Hindlimb muscle (tissue), 1 donor: Measurements from ENCODE around the gene PTGER2. TPM values are rescaled to one million over a fixed set of nuclear protein-coding genes. Genes with fewer than 3 reads are reported as not detected.
A peak's percentile ranks its signal among the peaks of the same experiment; 100 is the strongest.

Experiments
- DNase-seq: peaks from one replicate; pipeline ENCODE4 v3.0.0-alpha.2; 2013
- polyA plus RNA-seq: library from polyadenylated mRNA; unstranded; fragments of 120-200 nt; gene quantifications from one replicate; pipeline ENCODE4 v1.2.1, GENCODE V29; 2013; ENCODE audit not compliant: insufficient read length

Gene PTGER2, protein sequence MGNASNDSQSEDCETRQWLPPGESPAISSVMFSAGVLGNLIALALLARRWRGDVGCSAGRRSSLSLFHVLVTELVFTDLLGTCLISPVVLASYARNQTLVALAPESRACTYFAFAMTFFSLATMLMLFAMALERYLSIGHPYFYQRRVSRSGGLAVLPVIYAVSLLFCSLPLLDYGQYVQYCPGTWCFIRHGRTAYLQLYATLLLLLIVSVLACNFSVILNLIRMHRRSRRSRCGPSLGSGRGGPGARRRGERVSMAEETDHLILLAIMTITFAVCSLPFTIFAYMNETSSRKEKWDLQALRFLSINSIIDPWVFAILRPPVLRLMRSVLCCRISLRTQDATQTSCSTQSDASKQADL
- 1.1 TPM for polyA plus RNA-seq

DNA sequence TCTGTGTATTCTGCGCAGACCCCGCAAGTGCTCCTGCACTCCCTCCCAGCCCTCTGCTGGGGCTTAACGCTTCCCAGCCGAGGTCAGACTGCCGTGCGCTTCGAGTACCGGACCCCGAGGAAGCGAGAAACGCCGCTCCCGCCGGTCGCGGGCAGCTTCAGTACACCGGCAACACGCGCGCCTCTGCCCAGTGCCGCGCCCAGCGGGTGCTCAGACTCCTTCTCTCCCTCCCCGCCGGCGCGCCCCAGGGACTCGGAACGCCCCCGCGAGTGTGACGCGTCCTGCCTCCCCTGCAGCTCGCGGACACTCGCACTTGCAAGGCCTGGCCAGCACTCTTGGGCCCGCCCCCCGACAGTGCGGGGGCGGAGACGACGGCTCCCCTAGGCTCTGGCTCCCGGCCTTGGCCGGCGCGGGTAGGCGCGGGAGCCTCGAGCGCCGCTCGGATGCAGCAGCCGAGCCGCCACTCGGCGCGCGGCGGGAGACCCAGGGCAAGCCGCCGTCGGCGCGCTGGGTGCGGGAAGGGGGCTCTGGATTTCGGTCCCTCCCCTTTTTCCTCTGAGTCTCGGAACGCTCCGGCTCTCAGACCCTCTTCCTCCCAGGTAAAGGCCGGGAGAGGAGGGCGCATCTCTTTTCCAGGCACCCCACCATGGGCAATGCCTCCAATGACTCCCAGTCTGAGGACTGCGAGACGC lies at the start of gene PTGER2:
PTGER2 (plus strand) TSS at position 410 of the 692 bp plus-strand sequence; CDS start at position 647, 237 bp downstream.
- peak; percentile 84 for DNase-seq

DNA sequence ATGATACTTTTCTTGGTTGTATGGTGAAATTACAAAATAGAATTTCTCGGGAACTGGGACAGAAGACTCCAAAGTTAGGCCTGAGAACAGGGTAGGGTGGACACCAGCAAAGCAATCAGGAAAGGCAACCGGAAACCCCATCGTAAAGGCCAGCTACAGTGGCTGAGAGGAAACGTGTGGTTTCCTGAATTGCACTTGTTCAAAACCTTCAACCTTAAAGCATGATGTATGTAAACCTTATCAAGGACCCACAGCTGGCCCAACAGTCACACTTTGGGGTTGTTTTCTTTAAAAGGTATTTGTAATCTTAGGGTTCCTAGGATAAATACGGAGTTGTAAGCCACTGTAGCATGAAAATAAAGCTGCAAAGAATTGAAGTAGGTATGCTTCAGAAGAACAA lies 48.9 kb upstream of the PTGER2 start:
- no peak for DNase-seq

DNA sequence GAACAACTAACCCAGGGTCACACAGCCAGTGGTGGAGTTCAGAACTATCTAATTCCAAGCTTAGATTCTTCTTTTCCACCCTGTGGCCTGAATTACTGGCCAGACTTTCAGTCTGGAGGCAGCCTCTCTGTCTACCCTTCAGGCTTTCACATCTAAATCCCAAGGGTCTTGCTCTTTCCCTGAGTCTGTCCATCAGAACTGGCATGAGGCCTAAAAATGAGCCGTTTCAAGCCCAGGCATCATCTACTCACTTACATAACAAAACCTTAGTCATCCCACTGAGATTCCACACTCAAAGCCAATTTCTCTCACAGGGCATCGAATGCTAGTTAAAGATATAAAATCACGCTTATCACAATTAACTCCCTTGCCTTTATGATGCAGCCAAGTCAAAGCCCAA lies 47.9 kb upstream of the PTGER2 start:
- no peak for DNase-seq

DNA sequence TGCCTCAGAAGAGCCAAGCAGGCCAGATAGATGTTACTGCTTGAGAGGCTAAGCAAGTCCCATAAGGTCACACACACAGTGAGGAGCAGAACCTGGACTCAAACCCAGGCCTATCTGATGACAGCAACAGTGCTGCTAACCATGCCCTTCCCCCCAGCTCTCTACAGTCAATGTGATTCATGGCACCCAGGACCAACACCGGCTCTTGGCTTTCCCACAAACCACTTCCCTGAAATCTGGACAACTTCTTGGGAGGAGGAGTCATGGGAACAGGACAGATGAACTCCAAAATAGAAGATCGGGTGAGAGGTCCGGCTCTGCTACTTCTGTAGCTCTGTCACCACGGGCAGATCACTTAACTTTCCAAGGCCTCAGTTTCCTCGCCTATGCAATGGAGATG lies 47.3 kb upstream of the PTGER2 start:
- DNase-seq = no peak

DNA sequence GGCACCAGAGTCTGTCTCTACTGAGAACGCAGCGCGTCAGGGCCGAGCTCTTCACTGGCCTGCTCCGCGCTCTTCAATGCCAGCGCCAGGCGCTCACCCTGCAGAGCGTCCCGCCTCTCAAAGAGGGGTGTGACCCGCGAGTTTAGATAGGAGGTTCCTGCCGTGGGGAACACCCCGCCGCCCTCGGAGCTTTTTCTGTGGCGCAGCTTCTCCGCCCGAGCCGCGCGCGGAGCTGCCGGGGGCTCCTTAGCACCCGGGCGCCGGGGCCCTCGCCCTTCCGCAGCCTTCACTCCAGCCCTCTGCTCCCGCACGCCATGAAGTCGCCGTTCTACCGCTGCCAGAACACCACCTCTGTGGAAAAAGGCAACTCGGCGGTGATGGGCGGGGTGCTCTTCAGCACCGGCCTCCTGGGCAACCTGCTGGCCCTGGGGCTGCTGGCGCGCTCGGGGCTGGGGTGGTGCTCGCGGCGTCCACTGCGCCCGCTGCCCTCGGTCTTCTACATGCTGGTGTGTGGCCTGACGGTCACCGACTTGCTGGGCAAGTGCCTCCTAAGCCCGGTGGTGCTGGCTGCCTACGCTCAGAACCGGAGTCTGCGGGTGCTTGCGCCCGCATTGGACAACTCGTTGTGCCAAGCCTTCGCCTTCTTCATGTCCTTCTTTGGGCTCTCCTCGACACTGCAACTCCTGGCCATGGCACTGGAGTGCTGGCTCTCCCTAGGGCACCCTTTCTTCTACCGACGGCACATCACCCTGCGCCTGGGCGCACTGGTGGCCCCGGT lies 46.4 kb upstream of the PTGER2 start, which contains the start of gene PTGDR:
PTGDR (plus strand) TSS at position 198 of the 778 bp plus-strand sequence; CDS start at position 315, 117 bp downstream.
- peak; percentile 5 for DNase-seq

DNA sequence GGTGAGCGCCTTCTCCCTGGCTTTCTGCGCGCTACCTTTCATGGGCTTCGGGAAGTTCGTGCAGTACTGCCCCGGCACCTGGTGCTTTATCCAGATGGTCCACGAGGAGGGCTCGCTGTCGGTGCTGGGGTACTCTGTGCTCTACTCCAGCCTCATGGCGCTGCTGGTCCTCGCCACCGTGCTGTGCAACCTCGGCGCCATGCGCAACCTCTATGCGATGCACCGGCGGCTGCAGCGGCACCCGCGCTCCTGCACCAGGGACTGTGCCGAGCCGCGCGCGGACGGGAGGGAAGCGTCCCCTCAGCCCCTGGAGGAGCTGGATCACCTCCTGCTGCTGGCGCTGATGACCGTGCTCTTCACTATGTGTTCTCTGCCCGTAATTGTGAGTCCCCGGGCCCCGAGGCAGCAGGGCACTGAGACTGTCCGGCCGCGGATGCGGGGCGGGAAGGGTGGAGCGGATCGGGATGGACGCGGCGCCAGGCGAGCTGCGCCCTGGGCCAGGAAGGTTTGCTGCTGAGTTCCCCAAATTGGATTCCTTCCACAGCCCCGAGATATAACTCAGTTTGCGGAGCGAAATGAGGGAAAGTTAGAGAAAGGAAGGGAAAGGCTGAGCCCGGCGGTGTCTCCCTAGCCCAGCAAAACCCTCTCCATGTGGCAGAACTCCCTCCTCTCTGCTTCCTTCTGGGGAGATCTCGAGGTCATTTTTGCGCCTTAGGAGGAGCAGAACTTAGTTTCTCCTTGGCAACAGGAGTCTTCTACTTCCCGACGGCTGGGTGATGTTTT lies 45.6 kb upstream of the PTGER2 start:
- peak; percentile 15 for DNase-seq

DNA sequence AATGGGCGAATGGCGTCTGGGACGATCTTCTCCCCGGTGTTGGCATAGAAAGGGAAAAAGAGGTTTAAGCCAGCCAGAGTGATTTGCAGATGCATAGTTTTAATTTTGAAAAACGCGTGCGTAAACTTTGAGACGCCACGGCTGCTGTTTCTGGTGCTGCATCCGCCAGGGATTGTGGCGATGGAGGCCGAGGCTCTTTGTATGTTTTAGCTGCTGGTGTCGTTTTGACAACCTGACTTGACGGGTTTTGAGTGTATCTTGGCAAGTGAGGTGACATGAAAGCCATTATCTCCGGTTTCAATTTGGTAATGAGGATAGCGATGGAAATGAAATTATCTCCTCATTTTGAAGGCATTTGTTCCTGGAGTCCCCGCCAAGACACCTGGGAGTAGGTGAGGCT lies 45.0 kb upstream of the PTGER2 start:
- no peak for DNase-seq

DNA sequence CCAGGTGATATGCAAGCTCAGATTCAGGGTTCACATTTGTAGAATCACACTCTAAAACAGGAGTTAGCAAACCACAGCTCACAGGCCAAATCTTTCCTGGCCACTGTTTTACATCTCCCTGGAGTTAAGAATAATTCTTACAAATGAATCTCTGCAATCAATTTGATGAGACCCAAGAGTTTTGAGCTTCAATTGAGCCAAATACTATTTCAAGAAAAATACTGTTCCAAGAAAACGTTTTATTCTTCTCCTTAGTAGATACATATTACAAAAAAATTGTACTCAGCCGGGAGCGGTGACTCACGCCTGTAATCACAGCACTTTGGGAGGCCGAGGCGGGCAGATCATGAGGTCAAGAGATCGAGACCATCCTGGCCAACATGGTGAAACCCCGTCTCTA lies 44.1 kb upstream of the PTGER2 start:
- peak; percentile 42 for DNase-seq

DNA sequence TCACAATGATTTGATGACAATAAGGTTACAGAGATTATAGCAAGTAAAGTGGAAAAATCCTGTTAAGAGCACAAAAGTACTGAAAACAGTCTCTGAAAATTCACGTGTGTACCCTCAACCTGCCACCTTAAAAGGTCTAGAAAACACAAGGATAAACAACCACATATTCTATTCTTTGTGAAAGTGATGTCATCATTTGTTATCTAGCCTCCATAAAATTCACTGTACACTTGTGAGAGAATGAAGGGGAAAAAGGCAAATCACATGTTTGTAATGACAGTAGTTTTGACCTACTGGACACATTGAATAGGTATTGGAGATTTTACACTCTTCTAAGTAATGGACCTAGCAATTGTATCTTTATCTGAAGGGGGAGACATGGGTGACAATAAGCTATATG lies 42.6 kb upstream of the PTGER2 start:
- DNase-seq = no peak

DNA sequence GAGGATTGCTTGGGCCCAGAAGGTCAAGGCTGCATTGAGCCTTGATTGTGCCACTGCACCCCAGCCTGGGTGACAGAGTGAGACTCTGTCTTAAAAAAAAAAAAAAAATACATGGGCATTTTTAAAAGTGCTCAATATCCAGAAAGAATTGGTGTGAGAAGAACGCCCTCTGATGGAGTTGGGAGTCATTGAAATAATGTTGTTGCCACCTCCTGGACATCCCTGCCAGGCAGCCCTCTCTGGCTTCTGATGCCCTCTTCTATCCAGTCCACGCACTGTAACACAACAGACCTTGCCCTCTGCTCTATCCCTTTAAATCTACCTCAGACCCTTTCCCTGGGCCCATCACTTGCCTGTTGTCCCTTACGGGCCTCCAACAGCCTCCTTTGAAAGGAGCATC lies 41.7 kb upstream of the PTGER2 start:
- no peak for DNase-seq

DNA sequence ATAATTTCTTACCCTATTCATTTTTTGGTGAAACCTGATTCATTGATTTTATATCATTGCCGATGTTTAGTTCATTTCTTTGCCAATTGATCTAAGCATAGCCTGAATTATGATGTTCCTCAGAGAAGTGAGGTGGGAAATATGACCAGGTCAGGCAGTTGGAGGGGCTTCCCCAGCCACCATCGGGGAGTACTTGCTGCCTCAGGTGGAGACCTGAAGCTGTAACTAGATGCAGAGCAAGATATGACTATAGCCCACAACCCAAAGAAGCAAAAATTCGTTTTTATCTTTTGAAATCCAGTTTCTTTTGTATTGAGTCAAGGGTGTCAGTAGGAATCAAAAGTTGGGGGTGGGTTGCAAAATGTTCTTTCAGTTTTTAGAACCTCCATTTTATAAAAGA lies 38.7 kb upstream of the PTGER2 start:
- DNase-seq = no peak

DNA sequence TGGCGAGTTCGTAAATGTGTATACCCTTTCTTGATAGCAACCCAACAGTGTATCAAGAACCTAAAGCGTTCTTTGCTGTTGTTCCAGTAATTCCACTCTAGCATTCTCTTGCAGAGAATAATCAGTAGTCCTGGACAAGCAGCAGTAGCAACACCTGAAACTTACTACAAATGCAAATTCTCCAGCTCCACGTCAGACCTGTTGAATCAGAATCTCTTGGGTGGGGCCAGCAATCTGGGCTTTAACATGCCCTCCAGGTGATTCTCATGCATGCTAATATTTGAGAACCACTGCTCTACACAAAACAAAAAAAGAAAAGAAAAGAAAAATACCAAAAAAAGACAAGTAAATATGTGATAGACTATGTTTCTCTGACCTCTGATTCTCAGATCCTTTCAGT lies 36.6 kb upstream of the PTGER2 start:
- DNase-seq = no peak

DNA sequence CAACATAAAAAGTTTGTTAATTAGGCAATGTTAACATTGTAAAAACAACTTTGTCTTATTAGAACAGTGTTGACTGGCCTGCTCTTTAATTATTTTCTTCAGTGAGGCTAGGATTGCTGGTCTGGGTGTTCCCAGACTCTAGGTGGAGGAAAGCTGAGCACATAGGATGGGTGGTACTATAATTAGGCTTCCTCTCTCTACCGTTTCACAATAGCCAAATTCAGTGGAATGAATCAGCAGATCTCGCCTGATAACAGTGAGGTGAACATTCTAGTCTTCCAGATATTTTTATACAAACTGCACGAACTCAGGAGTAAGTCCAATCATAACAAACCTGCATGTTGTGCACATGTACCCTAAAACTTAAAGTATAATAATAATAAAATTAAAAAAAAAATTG lies 34.7 kb upstream of the PTGER2 start:
- DNase-seq = no peak

DNA sequence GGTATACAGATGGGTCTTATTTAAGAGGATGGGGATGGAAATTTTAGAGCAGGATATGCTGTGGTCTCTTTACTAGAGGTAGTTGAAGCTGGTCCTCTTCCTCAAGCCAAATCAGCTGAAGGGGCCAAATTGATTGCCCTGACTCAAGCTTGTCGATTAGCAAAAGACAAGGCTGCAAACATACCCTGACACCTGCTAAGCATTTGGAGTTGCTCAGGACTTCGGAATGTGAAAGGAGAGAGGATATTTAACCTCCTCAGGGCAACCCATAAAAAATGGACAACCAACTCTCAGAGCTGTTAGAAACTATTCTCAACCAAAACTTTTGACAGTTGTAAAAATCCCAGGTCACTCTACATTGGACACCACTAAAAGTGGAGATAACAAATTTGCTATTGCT lies 31.0 kb upstream of the PTGER2 start:
- no peak for DNase-seq

DNA sequence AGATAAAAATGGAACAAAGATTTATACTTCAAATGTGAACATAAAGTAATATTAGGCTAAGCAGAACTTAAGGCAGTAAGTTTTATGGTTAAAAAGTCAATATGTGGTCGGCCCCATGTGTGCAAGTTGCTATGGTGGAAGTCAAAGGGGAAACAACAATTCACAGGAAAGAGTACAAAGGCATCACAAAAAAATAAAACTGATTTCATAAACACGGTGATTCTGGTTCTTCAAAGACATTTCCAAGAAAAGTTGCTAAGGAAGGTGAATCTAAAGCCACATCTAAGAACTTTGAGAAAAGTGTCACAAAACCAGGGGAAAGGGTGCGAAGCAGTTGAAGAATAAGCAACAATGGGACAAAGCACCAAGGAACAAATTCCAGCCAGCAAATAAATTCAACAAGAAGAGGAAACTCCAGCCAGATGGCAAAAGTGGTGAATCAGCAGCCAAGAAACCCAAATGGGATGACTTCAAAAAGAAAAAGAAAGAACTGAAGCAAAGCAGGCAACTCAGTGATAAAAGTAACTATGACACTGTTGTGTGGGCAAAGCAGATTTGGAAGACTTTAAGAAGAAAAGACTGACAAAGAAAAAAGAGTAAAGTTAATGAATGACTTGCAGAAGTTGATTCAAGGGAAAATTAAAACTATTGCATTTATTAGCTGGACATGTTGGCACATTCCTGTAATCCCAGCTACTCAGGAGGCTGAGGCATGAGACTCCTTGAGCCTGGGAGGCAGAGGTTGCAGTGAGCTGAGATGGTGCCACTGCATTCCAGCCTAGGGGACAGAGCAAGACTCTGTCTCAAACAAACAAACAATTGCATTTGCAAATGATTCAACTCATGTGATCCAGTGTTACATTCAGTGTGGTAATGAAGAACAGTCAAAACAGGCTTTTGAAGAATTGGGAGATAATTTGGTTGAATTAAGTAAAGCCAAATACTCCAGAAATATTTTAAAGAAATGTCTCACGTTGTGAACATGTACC lies 27.2 kb upstream of the PTGER2 start:
- no peak for DNase-seq

DNA sequence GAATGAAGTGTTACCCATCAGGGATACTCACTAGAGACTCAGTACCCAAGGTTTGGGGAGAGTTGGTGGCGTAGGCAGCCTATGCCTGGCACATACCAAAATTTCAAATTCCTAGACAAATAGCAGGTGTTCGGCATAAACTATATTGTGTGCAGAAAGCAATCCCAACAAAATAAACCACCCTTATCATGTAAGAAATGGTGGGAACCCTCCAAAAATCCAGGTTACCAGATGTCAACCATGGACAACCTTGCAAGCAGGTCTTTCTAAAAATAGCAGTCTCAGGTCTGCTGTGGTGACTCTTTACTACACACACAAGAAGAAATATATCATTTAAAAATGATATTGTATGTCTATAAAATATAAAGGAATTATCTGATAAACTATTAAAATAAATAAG lies 17.7 kb upstream of the PTGER2 start:
- DNase-seq = no peak

DNA sequence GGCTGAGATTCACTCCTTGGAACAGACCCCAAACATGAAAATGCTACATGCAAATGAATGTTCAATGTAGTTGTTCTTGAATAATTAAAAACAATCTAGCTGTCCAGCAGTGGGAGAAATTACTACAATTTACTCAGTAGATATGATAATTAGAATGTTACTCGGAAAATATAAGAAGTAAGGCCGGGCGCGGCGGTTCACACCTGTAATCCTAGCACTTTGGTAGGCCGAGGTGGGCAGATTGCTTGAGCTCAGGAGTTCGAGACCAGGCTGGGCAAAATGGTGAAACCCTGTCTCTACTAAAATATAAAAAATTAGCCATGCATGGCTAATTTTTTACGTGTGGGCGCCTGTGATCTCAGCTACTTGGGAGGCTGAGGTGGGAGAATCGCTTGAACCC lies 15.3 kb upstream of the PTGER2 start:
- DNase-seq = no peak

DNA sequence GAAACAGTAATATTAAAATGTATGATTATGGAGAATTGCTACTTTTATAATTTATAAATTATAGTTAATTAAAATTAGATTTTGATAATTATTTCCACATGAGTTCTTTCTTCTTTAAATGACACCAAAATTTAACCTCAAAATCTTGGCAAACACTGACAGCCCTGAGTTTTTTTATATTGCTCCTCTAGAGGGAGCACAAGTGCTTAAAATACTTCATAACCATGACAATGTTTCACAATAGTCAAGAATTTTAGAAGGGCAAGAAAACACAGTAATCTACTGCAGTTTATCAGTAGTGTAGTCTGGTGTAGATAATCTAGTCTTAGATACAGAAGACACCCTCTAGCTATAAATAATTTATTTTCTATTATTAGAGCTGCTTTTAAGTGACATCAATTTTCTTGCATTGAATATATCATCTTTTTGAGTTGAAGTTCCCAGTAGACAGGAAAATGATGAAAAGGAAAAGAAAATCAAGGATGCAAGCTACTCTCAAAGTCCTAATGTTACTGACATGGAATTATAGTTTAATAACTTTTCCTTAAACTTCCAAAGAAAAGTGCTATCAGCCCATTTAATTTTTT lies 14.3 kb upstream of the PTGER2 start:
- peak; percentile 43 for DNase-seq

DNA sequence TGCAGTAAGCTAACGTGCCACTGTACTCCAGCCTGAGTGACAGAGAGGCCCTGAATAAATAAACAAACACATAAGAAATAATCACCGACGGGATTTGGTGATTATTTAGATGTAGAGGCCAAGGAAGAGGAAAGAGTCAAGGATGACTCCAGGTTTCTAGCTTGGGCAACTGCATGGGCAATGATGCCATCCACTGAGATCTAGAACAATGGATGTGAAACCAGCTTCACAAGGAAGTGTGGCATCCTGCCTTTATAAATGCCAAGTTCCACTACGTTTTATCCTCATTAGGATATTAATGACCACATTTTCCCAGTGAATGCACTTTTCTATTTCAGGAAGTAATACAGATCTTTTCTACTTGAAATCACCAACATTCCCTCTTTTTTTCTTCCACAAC lies 10.9 kb upstream of the PTGER2 start:
- no peak for DNase-seq

DNA sequence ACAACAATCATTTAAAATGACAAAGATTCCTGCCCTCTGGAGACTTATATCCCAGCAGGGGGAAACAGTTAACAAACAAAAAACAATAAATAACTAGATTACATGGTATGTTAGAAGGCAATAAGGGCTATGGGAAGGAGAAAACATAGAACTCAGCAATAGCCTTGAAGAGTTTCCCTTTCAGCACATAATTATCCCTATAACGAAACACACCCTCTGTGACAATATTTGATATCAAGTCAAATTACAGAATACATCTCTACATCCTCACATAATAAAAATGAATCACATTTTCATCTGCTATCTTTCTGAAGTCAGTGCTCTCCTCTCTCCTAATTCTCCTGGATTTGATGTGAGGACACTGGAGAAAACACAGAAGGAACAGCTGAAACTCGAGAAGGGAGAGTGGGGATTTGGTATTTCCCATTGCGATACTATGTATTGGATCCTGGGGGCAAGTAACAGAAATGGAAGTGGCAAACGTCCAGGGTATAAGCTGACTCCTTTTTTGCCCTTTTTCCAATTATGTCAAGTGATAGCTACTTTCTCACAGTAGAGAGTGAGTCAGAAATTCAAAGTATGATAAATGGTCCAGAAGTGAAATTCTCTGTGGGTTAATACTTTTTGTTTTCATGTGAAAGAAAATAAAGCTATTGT lies 9.7 kb upstream of the PTGER2 start:
- no peak for DNase-seq
